K562 (cell line): ENCODE results near the gene SLC35E3. TPM values are rescaled to one million over a fixed set of nuclear protein-coding genes. Genes with fewer than 3 reads are reported as not detected.
"Not testable (repeated sequence)": the region's sequence is repeated elsewhere in the genome, so short reads cannot be mapped to it uniquely, and the experiment has no call there.

Experiments used
- ATAC-seq: fragments of 200-7000 bp; cut with Tn5 transposase; 3 replicates; pipeline ENCODE4 v1.9.1; 2020; ENCODE audit warnings: moderate library complexity
- BruUV-seq: library from RNA; stranded (reverse); fragments of 400-500 nt; replicated peaks from 2 replicates; lab custom pipeline; 2021; lab: Mats Ljungman, UMichigan
- CTCF ChIA-PET: fragments of 300-600 bp; formaldehyde crosslinking; extraction: SDS; loops from one replicate; lab custom pipeline; 2021; ENCODE audit warnings: low intra/inter-chr PET ratio; lab: Yijun Ruan, JAX
- POLR2A ChIA-PET: fragments of 300-600, 350-650 bp; sonication (Branson Sonifier 250); formaldehyde crosslinking; extraction: SDS; loops from one replicate; lab custom pipeline; 2021; ENCODE audit warnings: antibody characterized with exemption, inconsistent platforms; lab: Yijun Ruan, JAX
- DNase-seq, 4 experiments: peaks; one replicate each; pipeline versions ENCODE4 v3.0.0 to v3.0.0-alpha.2; 2011 to 2018; ENCODE audit warnings: low spot score in 3 of 4, mixed read lengths in 3 of 4; ENCODE audit errors: extremely low read depth in 1 of 4
- FAIRE-seq: peaks from 2 replicates; lab custom pipeline; 2011; peaks lifted over from hg19 to GRCh38; lab: Jason Lieb, UNC
- H2AFZ ChIP-seq: 2 replicates; pipeline ENCODE4 v1.6.0; 2011; ENCODE audit warnings: low read depth, low read length, control low read depth, inconsistent platforms
- H3K27ac ChIP-seq: fragments of 200-600 bp; 3 replicates; pipeline ENCODE4 v1.8.0; 2011; ENCODE audit warnings: low read depth, mild to moderate bottlenecking, control low read depth, inconsistent platforms, low read length, moderate library complexity, mixed read lengths; ENCODE audit errors: extremely low read depth
- H3K27me3 ChIP-seq, 2 experiments: fragments of 300-600 bp in 1 of 2; 2 replicates in 1 of 2; 3 replicates in 1 of 2; pipeline versions ENCODE4 v1.6.0 to v1.8.0; 2011; ENCODE audit warnings: inconsistent platforms in 2 of 2, low read length in 2 of 2, mild to moderate bottlenecking in 1 of 2, mixed read lengths in 1 of 2, moderate library complexity in 1 of 2; ENCODE audit not compliant: control insufficient read depth in 2 of 2, insufficient read depth in 2 of 2
- H3K36me3 ChIP-seq: fragments of 300-600 bp; 3 replicates; pipeline ENCODE4 v1.8.0; 2011; ENCODE audit warnings: mild to moderate bottlenecking, low read length, inconsistent platforms; ENCODE audit not compliant: control insufficient read depth, insufficient read depth
- H3K4me1 ChIP-seq, 2 experiments: fragments of 200-600 bp in 1 of 2; replicated peaks in 1 of 2; 2 replicates in 1 of 2; 3 replicates in 1 of 2; pipeline versions ENCODE4 v1.5.1 to v1.8.0; 2011; ENCODE audit warnings: inconsistent platforms in 2 of 2, low read length in 2 of 2, mild to moderate bottlenecking in 1 of 2, mixed read lengths in 1 of 2, moderate library complexity in 1 of 2; ENCODE audit not compliant: control insufficient read depth in 2 of 2, insufficient read depth in 2 of 2
- H3K4me2 ChIP-seq: 2 replicates; pipeline ENCODE4 v1.6.1; 2011; ENCODE audit warnings: low read length, control low read depth, inconsistent platforms, mixed read lengths; ENCODE audit not compliant: insufficient read depth
- H3K4me3 ChIP-seq: fragments of 200-600 bp; sonication (generic), shearing (Covaris generic); 2 replicates; pipeline ENCODE4 v1.5.1; 2016; ENCODE audit warnings: control low read depth, inconsistent platforms
- H3K79me2 ChIP-seq: fragments of 200-600 bp; 3 replicates; pipeline ENCODE4 v1.8.0; 2011; ENCODE audit warnings: low read length, inconsistent platforms; ENCODE audit not compliant: control insufficient read depth, insufficient read depth
- H3K9ac ChIP-seq, 2 experiments: 2 replicates each; pipeline versions ENCODE4 v1.6.0 to v1.6.1; 2011; ENCODE audit warnings: low read depth in 2 of 2, low read length in 2 of 2, control low read depth in 1 of 2, inconsistent platforms in 1 of 2, mild to moderate bottlenecking in 1 of 2, mixed read lengths in 1 of 2; ENCODE audit not compliant: insufficient read depth in 1 of 2
- H3K9me1 ChIP-seq: one replicate; pipeline ENCODE4 v1.6.0; 2011; ENCODE audit warnings: inconsistent platforms, mild to moderate bottlenecking, low read length, moderate library complexity; ENCODE audit not compliant: control insufficient read depth, insufficient read depth
- H3K9me3 ChIP-seq: replicated peaks from 2 replicates; pipeline ENCODE4 v1.5.1; 2011; ENCODE audit warnings: low read depth, low read length, inconsistent platforms; ENCODE audit not compliant: control insufficient read depth, insufficient read depth
- H4K20me1 ChIP-seq: replicated peaks from 2 replicates; pipeline ENCODE4 v1.6.1; 2011; ENCODE audit warnings: low read length, inconsistent platforms, mixed read lengths; ENCODE audit not compliant: control insufficient read depth, insufficient read depth
- CEBPB ChIP-seq: fragments of 450-650 bp; IDR thresholded peaks from 2 replicates; pipeline ENCODE4 v1.6.1; 2016; ENCODE audit warnings: missing genetic modification characterization, missing compliant biosample characterization
- WGBS: fragments of 100-300 bp; shearing (Covaris generic); methylation state at CpG from one replicate; pipeline ENCODE4 v1.1.6; 2016; ENCODE audit warnings: low coverage, mixed read lengths; ENCODE audit not compliant: insufficient coverage; ENCODE audit errors: missing lambda C conversion rate; 5-methylcytosine and 5-hydroxymethylcytosine counted together
- in situ Hi-C: fragments of 300-500 bp; cut with MboI; formaldehyde crosslinking; loops from 4 replicates; pipeline ENCODE4 v1.15.0; 2018; ENCODE audit warnings: inconsistent platforms, mixed read lengths
- intact Hi-C: fragments of 100-400 bp; cut with micrococcal nuclease; formaldehyde crosslinking; loops from 2 replicates; pipeline ENCODE4 v1.14.2; 2022
- polyA plus RNA-seq, 8 experiments: library from polyadenylated mRNA; depleted of rRNA in 4 of 8; stranded (reverse) in 5 of 8; unstranded in 3 of 8; fragments of >200 nt; fragmentation: Nextera tagmentation in 2 of 8; fragmentation: Illumina TruSeq in 1 of 8; extraction: Ambion mirVana in 2 of 8; extraction: Trizol in 1 of 8; gene quantifications; 2 replicates each; pipeline versions ENCODE4 v1.2.1 to v1.2.3, GENCODE V29; 2011 to 2014; ENCODE audit warnings: inconsistent platforms in 1 of 8, missing spikeins in 1 of 8
- total RNA-seq, 7 experiments: library from RNA; depleted of rRNA in 6 of 7; stranded (reverse); fragments of >200 nt in 6 of 7; fragmentation: Illumina TruSeq in 2 of 7; extraction: Trizol in 2 of 7; gene quantifications; 2 replicates each; pipeline versions ENCODE4 v1.2.1 to v1.2.3, GENCODE V29; 2011 to 2021; ENCODE audit warnings: low replicate concordance in 1 of 7

Gene SLC35E3
- total and polyA plus RNA-seq, 9 of the 15 experiments (the other 6 are each of a cell fraction or from before 2014, with no cell fraction given), result 1.2 to 5.9 (median 3.8) TPM

GRCh38 chr12:68810027-68810389 is 64.0 kb downstream of the SLC35E3 start:
- BruUV-seq, H4K20me1 ChIP-seq, H3K4me2 ChIP-seq, CTCF ChIA-PET, DNase-seq, H3K9me3 ChIP-seq, ATAC-seq, H3K4me3 ChIP-seq, H2AFZ ChIP-seq, H3K27me3 ChIP-seq, H3K9ac ChIP-seq, in situ Hi-C loops, H3K27ac ChIP-seq, FAIRE-seq, intact Hi-C loops, POLR2A ChIA-PET, H3K9me1 ChIP-seq: not testable (repeated sequence)
- TF ChIP-seq CEBPB (tag), result peak; percentile 33; the same call in 1 of the 2 replicates
- Histone ChIP-seq H3K36me3 (peaks cover 51% of the 10 kb centered on the region), H3K4me1 (peaks cover 10 to 28% of the 10 kb centered on the region in 2 experiments), H3K79me2 (peaks cover 71% of the 10 kb centered on the region)
- 94% methylated on average over 11 of the region's 13 CpGs for WGBS

- H3K9me1 ChIP-seq, BruUV-seq, H3K9me3 ChIP-seq, CTCF ChIA-PET, intact Hi-C loops, FAIRE-seq, H2AFZ ChIP-seq, ATAC-seq, in situ Hi-C loops, H3K27me3 ChIP-seq, H3K27ac ChIP-seq, DNase-seq, H3K4me3 ChIP-seq, H4K20me1 ChIP-seq, H3K4me2 ChIP-seq: not testable (repeated sequence)
- POLR2A ChIA-PET, result interaction anchor here (0.7 to 1.2 kb wide), 2 partner anchors 10 to 1450 kb away, joined by 3 read pairs; no protein-coding TSS in a partner anchor
- H3K4me1 ChIP-seq, result peaks cover 4 to 17% of the 10 kb centered on the region in 2 experiments
- 63% methylated on average over 6 of the region's 6 CpGs for WGBS
- H3K79me2 ChIP-seq, result peaks cover 84% of the 10 kb centered on the region
- peaks cover 67% of the 10 kb centered on the region for H3K36me3 ChIP-seq
- H3K9ac ChIP-seq, result 0 out of 4 replicates have a peak overlapping the region, but pooled peaks of 1 of the 2 experiments have one; percentile 12
Observed at GRCh38 chr12:68811573-68811972, 65.6 kb downstream of the SLC35E3 start.
